GM12878 (cell line): Measurements from ENCODE around the gene DHX30. TPM values are rescaled to one million over a fixed set of nuclear protein-coding genes. Genes with fewer than 3 reads are reported as not detected.
A peak's percentile ranks its signal among the peaks of the same experiment; 100 is the strongest.

Experiments used
- ATF3 ChIP-seq: IDR thresholded peaks from 2 replicates; pipeline ENCODE4 v1.6.1; 2011; ENCODE audit warnings: low read depth, mild to moderate bottlenecking, low read length, moderate library complexity, borderline replicate concordance; ENCODE audit errors: extremely low read depth
- BMI1 ChIP-seq: fragments of 450-650 bp; IDR thresholded peaks from 2 replicates; pipeline ENCODE4 v1.6.1; 2016; ENCODE audit warnings: mild to moderate bottlenecking, moderate library complexity, borderline replicate concordance
- CHD2 ChIP-seq: IDR thresholded peaks from 2 replicates; pipeline ENCODE4 v1.6.1; 2011; ENCODE audit warnings: low read depth, low read length, improper control_type of control experiment, borderline replicate concordance
- E2F4 ChIP-seq: IDR thresholded peaks from 2 replicates; pipeline ENCODE4 v1.6.1; 2012; ENCODE audit warnings: low read depth, low read length, improper control_type of control experiment
- ETV6 ChIP-seq, 2 experiments: fragments of 450-650 bp in 1 of 2; IDR thresholded peaks in 1 of 2; conservative IDR thresholded peaks in 1 of 2; 2 replicates each; pipeline ENCODE4 v1.6.1; 2014; ENCODE audit warnings: antibody characterized with exemption in 1 of 2, borderline replicate concordance in 1 of 2, low read depth in 1 of 2, mild to moderate bottlenecking in 1 of 2, moderate library complexity in 1 of 2
- GATAD2B ChIP-seq: fragments of 450-650 bp; conservative IDR thresholded peaks from 2 replicates; pipeline ENCODE4 v1.6.1; 2017; ENCODE audit warnings: low read depth, mild to moderate bottlenecking, moderate library complexity
- HDAC6 ChIP-seq: fragments of 200-600 bp; sonication (generic); IDR thresholded peaks from one replicate; pipeline ENCODE4 v1.8.0; 2017; ENCODE audit warnings: antibody characterized with exemption; ENCODE audit not compliant: unreplicated experiment
- IRF4 ChIP-seq: IDR thresholded peaks from 2 replicates; pipeline ENCODE4 v1.6.1; 2011; ENCODE audit warnings: low read depth, low read length
- MXI1 ChIP-seq: fragments of 150-350 bp; IDR thresholded peaks from 2 replicates; pipeline ENCODE4 v1.6.1; 2011; ENCODE audit warnings: low read depth, mild to moderate bottlenecking, inconsistent platforms, low read length, improper control_type of control experiment
- MYC ChIP-seq: IDR thresholded peaks from 2 replicates; pipeline ENCODE4 v1.6.1; 2011; ENCODE audit warnings: mild to moderate bottlenecking, low read length, moderate library complexity, inconsistent platforms; ENCODE audit not compliant: insufficient read depth, insufficient replicate concordance, insufficient read length, severe bottlenecking
- NR2F1 ChIP-seq: fragments of 450-650 bp; conservative IDR thresholded peaks from 2 replicates; pipeline ENCODE4 v1.6.1; 2017; ENCODE audit warnings: mild to moderate bottlenecking
- RUNX3 ChIP-seq: IDR thresholded peaks from 2 replicates; pipeline ENCODE4 v1.6.1; 2012; ENCODE audit warnings: low read length, inconsistent platforms
- SPI1 ChIP-seq: IDR thresholded peaks from 2 replicates; pipeline ENCODE4 v1.6.1; 2011; ENCODE audit warnings: low read depth, mild to moderate bottlenecking, low read length, moderate library complexity, borderline replicate concordance; ENCODE audit not compliant: insufficient read depth
- SREBF2 ChIP-seq: IDR thresholded peaks from 2 replicates; pipeline ENCODE4 v1.6.1; 2012; ENCODE audit warnings: mild to moderate bottlenecking, low read length
- TCF7 ChIP-seq: IDR thresholded peaks from 2 replicates; pipeline ENCODE4 v1.6.1; 2014; ENCODE audit warnings: antibody characterized with exemption, borderline replicate concordance
- ZBTB33 ChIP-seq: fragments of 450-650 bp; IDR thresholded peaks from 2 replicates; pipeline ENCODE4 v1.6.1; 2017; ENCODE audit warnings: mild to moderate bottlenecking
- ZNF24 ChIP-seq: fragments of 450-650 bp; IDR thresholded peaks from 2 replicates; pipeline ENCODE4 v1.6.1; 2017; ENCODE audit warnings: antibody characterized with exemption, mild to moderate bottlenecking
- polyA plus RNA-seq, 11 experiments: library from polyadenylated mRNA; depleted of rRNA in 4 of 11; unstranded in 6 of 11; stranded (reverse) in 5 of 11; fragments of >200 nt; fragmentation: Nextera tagmentation in 4 of 11; fragmentation: Illumina TruSeq in 1 of 11; extraction: Ambion mirVana in 4 of 11; extraction: Trizol in 1 of 11; gene quantifications; 1 replicate in 1 of 11; 2 replicates in 10 of 11; pipeline versions ENCODE4 v1.2.1 to v1.2.3, GENCODE V29; 2011 to 2016; ENCODE audit warnings: inconsistent platforms in 2 of 11, missing spikeins in 2 of 11, low read depth in 1 of 11
- total RNA-seq, 4 experiments: library from RNA; depleted of rRNA in 3 of 4; stranded (reverse); fragments of >200 nt in 3 of 4; fragmentation: Illumina TruSeq in 1 of 4; extraction: Trizol in 1 of 4; gene quantifications; 2 replicates each; pipeline versions ENCODE4 v1.2.1 to v1.2.3, GENCODE V29; 2013 to 2021

The DHX30 gene
- total and polyA plus RNA-seq, 10 of the 15 experiments (the other 5 are each of a cell fraction or from before 2014, with no cell fraction given) = 9.5 to 75.3 (median 47.8) TPM

- no peak for TF ChIP-seq SPI1
- no peak for TF ChIP-seq TCF7
- TF ChIP-seq ETV6 (conservative IDR thresholded peaks at IDR 0.05 in 1 of 2, IDR thresholded peaks at IDR 0.05 in 1 of 2; ENCODE audit: borderline replicate concordance in 1 of 2, low read depth in 1 of 2) = no peak
- no peak for TF ChIP-seq CHD2
- no peak for TF ChIP-seq HDAC6
- TF ChIP-seq MYC = peak; percentile 76
- TF ChIP-seq MXI1 = peak; percentile 85
- TF ChIP-seq SREBF2 = no peak
- no peak for TF ChIP-seq BMI1
- TF ChIP-seq ATF3 = no peak
- no peak for TF ChIP-seq E2F4
- no peak for TF ChIP-seq ZBTB33
- TF ChIP-seq GATAD2B = peak; percentile 94; the same call in 1 of the 2 replicates
- TF ChIP-seq RUNX3 = 0 out of 2 replicates have a peak, but pooled peaks have one; percentile 5
- no peak for TF ChIP-seq ZNF24
- TF ChIP-seq NR2F1 = peak; percentile 67; the same call in 1 of the 2 replicates
- TF ChIP-seq IRF4 = no peak
Observed at GRCh38 chr3:47780741-47781684, 21.9 kb upstream of the DHX30 start (continued).
